Measurements from ENCODE around the gene ENOPH1. TPM values are rescaled to one million over a fixed set of nuclear protein-coding genes. Genes with fewer than 3 reads are reported as not detected.
A peak's percentile ranks its signal among the peaks of the same experiment; 100 is the strongest.

Gene ENOPH1
- total and polyA plus RNA-seq, 4 donors, result 64.8 to 129 (median 87.4) TPM

DNA sequence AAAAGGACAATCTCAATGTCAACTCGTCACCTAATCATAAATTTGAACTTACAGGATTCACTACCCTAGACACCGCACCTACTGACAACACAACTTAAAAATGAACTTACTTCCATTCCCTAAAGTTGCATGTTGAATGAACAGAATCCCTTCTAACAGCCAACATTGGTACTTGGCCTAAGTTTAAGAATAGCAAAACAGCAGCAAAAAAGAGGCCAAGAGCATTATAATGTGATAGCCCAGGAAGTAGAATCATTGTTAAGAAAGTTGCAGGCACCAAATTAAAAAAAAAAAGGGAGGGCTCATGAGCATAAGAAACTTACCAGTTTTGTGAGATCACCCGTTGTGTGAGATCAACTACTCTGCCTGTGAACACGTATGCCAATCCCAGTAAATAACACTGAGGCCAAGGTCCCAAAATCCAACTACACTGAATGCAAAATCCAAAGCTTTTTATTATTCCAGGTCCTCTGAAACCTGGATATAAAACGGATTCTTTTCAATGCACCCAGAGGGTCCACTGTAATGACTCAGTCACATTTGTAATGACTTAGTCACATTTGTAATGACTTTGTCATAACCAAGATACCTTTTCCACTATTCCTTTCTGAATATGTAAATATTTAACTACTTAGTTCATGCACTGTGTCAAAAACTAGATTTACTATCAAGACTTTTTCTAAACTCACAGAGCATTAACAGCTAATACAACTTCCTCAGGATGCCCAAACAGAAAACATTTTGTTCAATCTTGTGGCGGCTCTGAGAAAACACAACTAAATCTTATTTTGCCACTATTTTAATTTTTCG is 6.9 kb upstream of the ENOPH1 start:
- Histone ChIP-seq H3K9me3 (ENCODE audit: control insufficient read depth, insufficient read depth, low read length) (no peaks in the 10 kb centered on the region), H3K4me3 (ENCODE audit: low read depth, low read length) (no peak overlapping the region), H3K36me3 (ENCODE audit: control insufficient read depth, insufficient read depth, low read length) (peaks cover 21% of the 10 kb centered on the region), H3K27ac (ENCODE audit: low read depth, low read length) (no peak overlapping the region), H3K4me1 (ENCODE audit: control insufficient read depth, insufficient read depth, low read length) (peaks cover 4% of the 10 kb centered on the region), H3K27me3 (ENCODE audit: control insufficient read depth, insufficient read depth, low read length) (no peaks in the 10 kb centered on the region)
- DNase-seq (ENCODE audit: low read depth in 4 of 6, low spot score in 6 of 6), result no peak
- 85% methylated on average over 2 of the region's 7 CpGs for WGBS (ENCODE audit: insufficient coverage)

DNA sequence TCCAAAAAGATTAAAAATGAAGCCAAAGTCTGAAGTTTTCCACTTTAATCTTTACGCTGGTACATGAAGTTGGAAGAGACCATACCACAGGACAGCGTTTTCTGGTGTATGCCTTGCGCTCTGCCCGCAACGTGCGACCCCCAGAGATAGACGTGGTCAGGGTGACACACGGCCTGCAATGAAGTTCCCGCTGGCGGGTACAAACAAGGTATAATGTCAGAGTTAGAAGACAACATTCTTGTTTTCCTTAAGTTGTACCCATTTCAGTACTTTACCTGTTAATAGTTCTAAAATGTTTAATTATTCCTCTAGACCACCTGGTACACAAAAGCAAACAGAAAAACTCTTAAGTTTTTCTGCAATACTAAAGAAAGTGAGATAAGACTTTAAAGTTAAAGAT is 4.9 kb upstream of the ENOPH1 start:
- Histone ChIP-seq H3K4me3 (ENCODE audit: low read depth, low read length) (no peak overlapping the region), H3K4me1 (ENCODE audit: control insufficient read depth, insufficient read depth, low read length) (peaks cover 4% of the 10 kb centered on the region), H3K36me3 (ENCODE audit: control insufficient read depth, insufficient read depth, low read length) (peaks cover 21% of the 10 kb centered on the region), H3K27me3 (ENCODE audit: control insufficient read depth, insufficient read depth, low read length) (no peaks in the 10 kb centered on the region), H3K9me3 (ENCODE audit: control insufficient read depth, insufficient read depth, low read length) (no peaks in the 10 kb centered on the region), H3K27ac (ENCODE audit: low read depth, low read length) (no peak overlapping the region)
- DNase-seq (ENCODE audit: low read depth in 4 of 6, low spot score in 6 of 6), result no peak
- WGBS (ENCODE audit: insufficient coverage), result 96% methylated on average over 10 of the region's 10 CpGs

DNA sequence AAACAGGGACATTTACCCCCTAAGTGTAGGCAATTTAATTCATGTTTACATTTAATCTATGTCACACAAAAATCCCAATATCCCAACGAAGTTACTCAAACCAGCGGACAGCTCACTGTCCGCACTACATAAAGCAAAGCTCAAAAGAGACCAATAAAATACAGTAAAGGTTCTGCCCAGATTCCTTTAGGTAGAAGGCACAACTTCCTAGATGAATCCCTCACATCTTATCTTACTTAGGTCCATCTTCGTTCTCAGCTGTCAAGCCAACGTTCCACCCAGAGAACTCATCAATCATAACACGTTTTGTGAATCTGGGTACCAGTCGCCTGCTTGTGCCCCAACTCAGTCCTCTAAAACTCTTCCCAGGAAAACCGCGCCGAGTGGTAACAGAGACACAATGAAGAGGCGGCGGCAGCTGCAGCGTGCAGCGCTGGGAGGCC is 1.8 kb upstream of the ENOPH1 start:
- Histone ChIP-seq H3K36me3 (ENCODE audit: control insufficient read depth, insufficient read depth, low read length) (peaks cover 18% of the 10 kb centered on the region), H3K4me1 (ENCODE audit: control insufficient read depth, insufficient read depth, low read length) (peaks cover 20% of the 10 kb centered on the region), H3K27ac (ENCODE audit: low read depth, low read length) (peak overlapping the region; percentile 25), H3K27me3 (ENCODE audit: control insufficient read depth, insufficient read depth, low read length) (no peaks in the 10 kb centered on the region), H3K4me3 (ENCODE audit: low read depth, low read length) (peak overlapping the region; percentile 98), H3K9me3 (ENCODE audit: control insufficient read depth, insufficient read depth, low read length) (no peaks in the 10 kb centered on the region)
- 0% methylated on average over 14 of the region's 14 CpGs for WGBS (ENCODE audit: insufficient coverage)
- peak in 1 of 6 donors; percentile 12 for DNase-seq (ENCODE audit: low read depth in 4 of 6, low spot score in 6 of 6)

DNA sequence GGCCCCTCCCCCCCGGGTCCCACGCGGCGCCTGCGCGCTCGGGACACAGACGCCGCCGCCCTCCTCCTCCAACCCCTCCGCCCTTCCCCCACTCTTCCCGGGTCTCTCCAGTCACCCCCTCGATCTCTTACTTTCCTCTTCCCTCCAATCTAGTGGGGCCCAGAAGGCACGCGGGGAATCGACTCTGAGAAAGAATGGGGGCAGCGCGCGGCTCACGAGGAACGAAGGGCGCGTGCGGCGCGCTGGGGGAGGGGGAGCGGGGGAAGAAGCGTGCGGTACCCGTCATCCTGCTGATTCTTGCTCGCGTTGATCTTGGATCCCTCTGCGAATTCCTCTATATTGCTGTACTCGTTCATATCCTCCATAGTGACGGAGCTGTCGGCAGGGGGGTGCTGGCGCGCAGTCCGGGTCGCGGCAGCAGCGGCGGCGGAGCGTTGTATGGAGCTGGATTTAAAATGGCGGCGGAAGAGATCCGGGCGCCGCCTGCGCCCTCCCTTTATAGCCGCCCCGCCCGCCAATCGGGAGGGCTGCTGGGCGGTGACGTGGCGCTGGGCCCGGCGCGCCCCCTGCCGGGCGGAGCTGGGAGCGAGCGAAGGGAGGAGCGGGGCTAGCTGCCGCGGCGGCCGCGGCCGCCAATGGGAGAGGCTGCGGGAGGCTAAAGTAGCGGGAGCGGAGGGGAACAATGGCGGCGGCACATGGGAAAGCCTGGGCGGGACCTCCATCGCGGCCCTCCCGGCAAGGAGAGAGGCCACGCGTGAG is 1.2 kb upstream of the ENOPH1 start:
- Histone ChIP-seq H3K27ac (ENCODE audit: low read depth, low read length) (peak overlapping the region; percentile 99), H3K4me1 (ENCODE audit: control insufficient read depth, insufficient read depth, low read length) (peaks cover 20% of the 10 kb centered on the region), H3K4me3 (ENCODE audit: low read depth, low read length) (peak overlapping the region; percentile 98), H3K9me3 (ENCODE audit: control insufficient read depth, insufficient read depth, low read length) (no peaks in the 10 kb centered on the region), H3K36me3 (ENCODE audit: control insufficient read depth, insufficient read depth, low read length) (peaks cover 16% of the 10 kb centered on the region), H3K27me3 (ENCODE audit: control insufficient read depth, insufficient read depth, low read length) (no peaks in the 10 kb centered on the region)
- DNase-seq (ENCODE audit: low read depth in 4 of 6, low spot score in 6 of 6), result peak; percentile 85 to 99 (median 92)
- 0% methylated on average over 78 of the region's 83 CpGs for whole genome bisulfite sequencing (ENCODE audit: insufficient coverage)

GRCh38 chr4:82429728-82430192 is 630 bp upstream of the ENOPH1 start:
- peak in 2 of 6 donors; percentile 31 to 47 for DNase-seq (ENCODE audit: low read depth in 4 of 6, low spot score in 6 of 6)
- Histone ChIP-seq H3K36me3 (ENCODE audit: control insufficient read depth, insufficient read depth, low read length) (peaks cover 16% of the 10 kb centered on the region), H3K4me3 (ENCODE audit: low read depth, low read length) (peak overlapping the region; percentile 98), H3K4me1 (ENCODE audit: control insufficient read depth, insufficient read depth, low read length) (peaks cover 20% of the 10 kb centered on the region), H3K27ac (ENCODE audit: low read depth, low read length) (peak overlapping the region; percentile 99), H3K27me3 (ENCODE audit: control insufficient read depth, insufficient read depth, low read length) (no peaks in the 10 kb centered on the region), H3K9me3 (ENCODE audit: control insufficient read depth, insufficient read depth, low read length) (no peaks in the 10 kb centered on the region)
- 0% methylated on average over 58 of the region's 58 CpGs for WGBS (ENCODE audit: insufficient coverage)

DNA sequence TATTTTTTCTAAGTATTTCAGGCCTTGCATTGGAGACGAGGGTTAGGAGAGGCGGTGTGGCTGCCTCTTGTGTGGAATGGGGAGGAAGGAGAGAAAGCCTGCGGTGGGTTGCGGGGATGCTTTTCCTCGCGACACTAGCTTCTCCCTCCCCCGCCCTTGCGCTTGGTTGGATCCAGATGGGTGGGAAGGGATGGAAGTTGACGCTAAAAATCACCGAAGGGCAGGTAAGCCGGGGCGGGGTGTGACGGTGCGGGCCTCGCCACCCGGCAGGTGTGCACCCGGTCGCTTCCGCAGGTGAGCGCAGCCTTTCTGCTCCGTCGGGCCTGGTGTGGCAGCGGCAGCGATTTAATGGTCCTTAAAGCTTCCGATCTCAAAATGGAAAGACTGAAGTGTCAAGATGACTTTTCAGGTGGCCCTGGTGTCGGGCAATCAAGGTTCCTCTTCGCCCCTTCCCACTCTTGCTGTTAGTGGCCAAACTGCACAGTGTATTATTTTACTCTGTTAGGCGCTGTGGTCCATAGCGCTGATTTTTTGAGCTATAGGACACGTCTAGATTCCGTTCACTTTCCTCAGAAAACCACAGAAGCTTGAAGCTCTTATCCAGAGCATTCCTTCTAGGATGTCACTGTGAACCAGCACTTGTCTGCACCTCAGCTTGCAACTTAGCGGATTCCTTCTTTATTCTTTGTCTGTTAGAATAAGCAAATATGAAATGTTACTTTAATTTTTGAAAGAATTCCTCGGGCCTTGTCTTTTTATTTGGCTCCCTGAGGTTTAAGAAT is 765 bp downstream of the ENOPH1 start:
- peak overlapping the region; percentile 98 for H3K4me3 ChIP-seq (ENCODE audit: low read depth, low read length)
- peaks cover 20% of the 10 kb centered on the region for H3K4me1 ChIP-seq (ENCODE audit: control insufficient read depth, insufficient read depth, low read length)
- H3K36me3 ChIP-seq (ENCODE audit: control insufficient read depth, insufficient read depth, low read length), result peaks cover 10% of the 10 kb centered on the region
- peak; percentile 9 to 80 (median 11) for DNase-seq (ENCODE audit: low read depth in 4 of 6, low spot score in 6 of 6)
- WGBS (ENCODE audit: insufficient coverage), result 1% methylated on average over 28 of the region's 33 CpGs
- no peaks in the 10 kb centered on the region for H3K9me3 ChIP-seq (ENCODE audit: control insufficient read depth, insufficient read depth, low read length)
- no peaks in the 10 kb centered on the region for H3K27me3 ChIP-seq (ENCODE audit: control insufficient read depth, insufficient read depth, low read length)
- H3K27ac ChIP-seq (ENCODE audit: low read depth, low read length), result peak overlapping the region; percentile 99

DNA sequence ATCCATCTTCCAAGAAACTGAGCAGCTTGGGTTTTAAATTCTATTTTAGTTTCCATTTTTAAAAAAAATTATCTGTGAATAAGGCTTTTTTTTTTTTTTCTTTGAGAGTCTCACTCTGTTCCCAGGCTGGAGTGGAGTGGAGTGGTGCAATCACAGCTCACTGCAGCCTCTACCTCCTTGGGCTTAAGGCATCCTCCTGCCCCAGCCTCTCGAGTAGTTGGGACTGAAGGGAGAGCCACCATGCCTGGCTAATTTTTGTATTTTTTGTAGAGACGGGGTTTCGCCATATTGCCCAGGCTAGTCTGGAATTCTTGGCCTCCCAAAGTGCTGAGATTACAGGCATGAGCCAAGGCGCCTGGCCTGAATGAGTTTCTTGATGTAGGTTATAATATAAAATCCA is 1.4 kb downstream of the ENOPH1 start:
- peaks cover 9% of the 10 kb centered on the region for H3K36me3 ChIP-seq (ENCODE audit: control insufficient read depth, insufficient read depth, low read length)
- H3K27me3 ChIP-seq (ENCODE audit: control insufficient read depth, insufficient read depth, low read length), result no peaks in the 10 kb centered on the region
- H3K9me3 ChIP-seq (ENCODE audit: control insufficient read depth, insufficient read depth, low read length), result no peaks in the 10 kb centered on the region
- H3K4me3 ChIP-seq (ENCODE audit: low read depth, low read length), result peak overlapping the region; percentile 98
- H3K27ac ChIP-seq (ENCODE audit: low read depth, low read length), result no peak overlapping the region
- H3K4me1 ChIP-seq (ENCODE audit: control insufficient read depth, insufficient read depth, low read length), result peaks cover 19% of the 10 kb centered on the region
- 80% methylated on average over 3 of the region's 4 CpGs for WGBS (ENCODE audit: insufficient coverage)
- DNase-seq (ENCODE audit: low read depth in 4 of 6, low spot score in 6 of 6), result no peak

DNA sequence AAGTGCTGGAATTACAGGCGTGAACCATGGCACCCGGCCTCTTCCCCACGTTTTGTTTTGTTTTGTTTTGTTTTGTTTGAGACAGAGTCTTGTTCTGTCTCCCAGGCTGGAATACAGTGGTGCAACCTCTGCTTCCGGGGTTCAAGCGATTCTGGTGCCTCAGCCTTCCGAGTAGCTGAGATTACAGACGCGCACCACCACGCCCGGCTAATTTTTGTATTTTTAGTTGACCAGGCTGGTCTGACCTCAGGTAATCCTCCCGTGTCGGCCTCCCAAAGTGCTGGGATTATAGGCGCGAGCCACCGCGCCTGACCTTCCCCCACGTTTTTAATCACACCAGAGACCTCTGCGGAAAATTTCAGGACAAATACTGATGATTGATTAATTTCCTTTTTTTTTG is 2.2 kb downstream of the ENOPH1 start:
- H3K36me3 ChIP-seq (ENCODE audit: control insufficient read depth, insufficient read depth, low read length), result peaks cover 6% of the 10 kb centered on the region
- H3K27ac ChIP-seq (ENCODE audit: low read depth, low read length), result no peak overlapping the region
- no peak overlapping the region for H3K4me3 ChIP-seq (ENCODE audit: low read depth, low read length)
- DNase-seq (ENCODE audit: low read depth in 4 of 6, low spot score in 6 of 6), result no peak
- H3K9me3 ChIP-seq (ENCODE audit: control insufficient read depth, insufficient read depth, low read length), result no peaks in the 10 kb centered on the region
- no peaks in the 10 kb centered on the region for H3K27me3 ChIP-seq (ENCODE audit: control insufficient read depth, insufficient read depth, low read length)
- WGBS (ENCODE audit: insufficient coverage), result 93% methylated on average over 9 of the region's 18 CpGs
- H3K4me1 ChIP-seq (ENCODE audit: control insufficient read depth, insufficient read depth, low read length), result peaks cover 16% of the 10 kb centered on the region

DNA sequence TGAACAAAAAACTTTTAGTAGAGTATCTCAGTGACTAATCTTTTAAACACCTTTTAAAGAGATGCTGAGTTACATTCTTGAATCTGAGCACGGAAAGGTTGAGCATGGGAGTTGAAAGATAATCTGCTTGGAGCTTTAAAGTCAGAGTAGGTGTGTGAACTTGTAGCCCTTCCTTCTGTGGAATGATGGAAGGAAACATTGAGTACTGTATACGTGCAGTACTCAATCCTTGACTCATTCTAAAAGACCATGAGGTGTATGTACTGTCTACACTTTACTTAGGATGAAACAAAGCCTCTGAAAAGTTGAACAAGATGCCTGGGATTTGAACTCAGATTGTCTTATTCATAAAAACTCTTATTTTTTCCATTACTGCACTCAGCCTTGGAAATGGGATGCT is 3.4 kb downstream of the ENOPH1 start:
- WGBS (ENCODE audit: insufficient coverage), result no CpG with 5 or more reads among the region's 2 CpGs
- no peak overlapping the region for H3K27ac ChIP-seq (ENCODE audit: low read depth, low read length)
- H3K27me3 ChIP-seq (ENCODE audit: control insufficient read depth, insufficient read depth, low read length), result no peaks in the 10 kb centered on the region
- DNase-seq (ENCODE audit: low read depth in 4 of 6, low spot score in 6 of 6), result no peak
- H3K4me1 ChIP-seq (ENCODE audit: control insufficient read depth, insufficient read depth, low read length), result peaks cover 16% of the 10 kb centered on the region
- H3K9me3 ChIP-seq (ENCODE audit: control insufficient read depth, insufficient read depth, low read length), result no peaks in the 10 kb centered on the region
- peaks cover 6% of the 10 kb centered on the region for H3K36me3 ChIP-seq (ENCODE audit: control insufficient read depth, insufficient read depth, low read length)
- H3K4me3 ChIP-seq (ENCODE audit: low read depth, low read length), result no peak overlapping the region

Data from spinal cord (tissue), 10 donors.